ENCODE data around the gene DDX43. TPM values are rescaled to one million over a fixed set of nuclear protein-coding genes. Genes with fewer than 3 reads are reported as not detected.

The DDX43 gene
- polyA plus RNA-seq (not detected in 2 replicates), polyA minus RNA-seq (not detected in 2 replicates)

GRCh38 chr6:73394577-73395354 lies at the start of gene DDX43:
Gene DDX43 (plus strand): TSS chr6:73394828. CDS start chr6:73394906, 78 bp downstream.
- no peaks in the 10 kb centered on the region for H3K9me2 ChIP-seq (ENCODE audit: insufficient read depth, low read length)
- no peak within 1 kb of the TSS for H2AFZ ChIP-seq (ENCODE audit: low read depth, low read length)
- H3K36me3 ChIP-seq (ENCODE audit: insufficient read depth, low read length), result no peaks in the 10 kb centered on the region
- H3F3A ChIP-seq (ENCODE audit: insufficient read depth, low read length, poor library complexity, severe bottlenecking), result no peaks in the 10 kb centered on the region
- no peaks in the 10 kb centered on the region for H3K9me3 ChIP-seq (ENCODE audit: low read length)
- H3K9ac ChIP-seq (ENCODE audit: low read length), result no peak within 1 kb of the TSS
- no peak for TF ChIP-seq TAF1 (IDR thresholded peaks at IDR 0.05; ENCODE audit: low read depth)
- no peak for TF ChIP-seq POLR2AphosphoS5 (IDR thresholded peaks at IDR 0.05)
- TF ChIP-seq SMC3 (conservative IDR thresholded peaks at IDR 0.05; ENCODE audit: poor library complexity), result no peak
- TF ChIP-seq, protein P1, sequence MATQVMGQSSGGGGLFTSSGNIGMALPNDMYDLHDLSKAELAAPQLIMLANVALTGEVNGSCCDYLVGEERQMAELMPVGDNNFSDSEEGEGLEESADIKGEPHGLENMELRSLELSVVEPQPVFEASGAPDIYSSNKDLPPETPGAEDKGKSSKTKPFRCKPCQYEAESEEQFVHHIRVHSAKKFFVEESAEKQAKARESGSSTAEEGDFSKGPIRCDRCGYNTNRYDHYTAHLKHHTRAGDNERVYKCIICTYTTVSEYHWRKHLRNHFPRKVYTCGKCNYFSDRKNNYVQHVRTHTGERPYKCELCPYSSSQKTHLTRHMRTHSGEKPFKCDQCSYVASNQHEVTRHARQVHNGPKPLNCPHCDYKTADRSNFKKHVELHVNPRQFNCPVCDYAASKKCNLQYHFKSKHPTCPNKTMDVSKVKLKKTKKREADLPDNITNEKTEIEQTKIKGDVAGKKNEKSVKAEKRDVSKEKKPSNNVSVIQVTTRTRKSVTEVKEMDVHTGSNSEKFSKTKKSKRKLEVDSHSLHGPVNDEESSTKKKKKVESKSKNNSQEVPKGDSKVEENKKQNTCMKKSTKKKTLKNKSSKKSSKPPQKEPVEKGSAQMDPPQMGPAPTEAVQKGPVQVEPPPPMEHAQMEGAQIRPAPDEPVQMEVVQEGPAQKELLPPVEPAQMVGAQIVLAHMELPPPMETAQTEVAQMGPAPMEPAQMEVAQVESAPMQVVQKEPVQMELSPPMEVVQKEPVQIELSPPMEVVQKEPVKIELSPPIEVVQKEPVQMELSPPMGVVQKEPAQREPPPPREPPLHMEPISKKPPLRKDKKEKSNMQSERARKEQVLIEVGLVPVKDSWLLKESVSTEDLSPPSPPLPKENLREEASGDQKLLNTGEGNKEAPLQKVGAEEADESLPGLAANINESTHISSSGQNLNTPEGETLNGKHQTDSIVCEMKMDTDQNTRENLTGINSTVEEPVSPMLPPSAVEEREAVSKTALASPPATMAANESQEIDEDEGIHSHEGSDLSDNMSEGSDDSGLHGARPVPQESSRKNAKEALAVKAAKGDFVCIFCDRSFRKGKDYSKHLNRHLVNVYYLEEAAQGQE (IDR thresholded peaks at IDR 0.05; ENCODE audit: borderline replicate concordance), result no peak
- TF ChIP-seq CTCF (IDR thresholded peaks at IDR 0.05; ENCODE audit: poor library complexity, severe bottlenecking), result no peak
- no peak for TF ChIP-seq RAD21 (conservative IDR thresholded peaks at IDR 0.05)
- TF ChIP-seq MXI1 (conservative IDR thresholded peaks at IDR 0.05; ENCODE audit: poor library complexity, severe bottlenecking), result no peak
- TF ChIP-seq EP300 (conservative IDR thresholded peaks at IDR 0.05; ENCODE audit: poor library complexity, severe bottlenecking), result no peak
- no peak for TF ChIP-seq EZH2 (IDR thresholded peaks at IDR 0.05; ENCODE audit: borderline replicate concordance, insufficient read depth, low read length, poor library complexity, severe bottlenecking)
- no peak within 1 kb of the TSS for H3K4me2 ChIP-seq (ENCODE audit: low read length)
- H3K4me3 ChIP-seq (ENCODE audit: low read length), result no peak within 1 kb of the TSS
- no peak within 1 kb of the TSS for H3K27ac ChIP-seq (ENCODE audit: low read length)
- H4K20me1 ChIP-seq (ENCODE audit: insufficient read depth), result no peaks in the 10 kb centered on the region
- H3K27me3 ChIP-seq (ENCODE audit: insufficient read depth, low read depth, low read length), result no peaks in the 10 kb centered on the region
- H3K79me2 ChIP-seq (replicated peaks; ENCODE audit: insufficient read depth, low read length), result no peaks in the 10 kb centered on the region

- Histone ChIP-seq H3K27ac (ENCODE audit: low read length) (no peak overlapping the region), H3K9ac (ENCODE audit: low read length) (no peak overlapping the region), H3K36me3 (ENCODE audit: insufficient read depth, low read length) (no peaks in the 10 kb centered on the region), H3K27me3 (ENCODE audit: insufficient read depth, low read depth, low read length) (no peaks in the 10 kb centered on the region), H4K20me1 (ENCODE audit: insufficient read depth) (no peaks in the 10 kb centered on the region), H2AFZ (ENCODE audit: low read depth, low read length) (no peak overlapping the region), H3K4me2 (ENCODE audit: low read length) (no peak overlapping the region), H3F3A (ENCODE audit: insufficient read depth, low read length, poor library complexity, severe bottlenecking) (no peaks in the 10 kb centered on the region), H3K9me2 (ENCODE audit: insufficient read depth, low read length) (no peaks in the 10 kb centered on the region), H3K4me3 (ENCODE audit: low read length) (no peak overlapping the region), H3K9me3 (ENCODE audit: low read length) (no peaks in the 10 kb centered on the region), H3K79me2 (replicated peaks; ENCODE audit: insufficient read depth, low read length) (no peaks in the 10 kb centered on the region)
- TF ChIP-seq, protein P1 (IDR thresholded peaks at IDR 0.05; ENCODE audit: borderline replicate concordance), result no peak
- TF ChIP-seq CTCF (IDR thresholded peaks at IDR 0.05; ENCODE audit: poor library complexity, severe bottlenecking) (no peak), EP300 (conservative IDR thresholded peaks at IDR 0.05; ENCODE audit: poor library complexity, severe bottlenecking) (no peak), SMC3 (conservative IDR thresholded peaks at IDR 0.05; ENCODE audit: poor library complexity) (no peak), POLR2AphosphoS5 (IDR thresholded peaks at IDR 0.05) (no peak), MXI1 (conservative IDR thresholded peaks at IDR 0.05; ENCODE audit: poor library complexity, severe bottlenecking) (no peak), RAD21 (conservative IDR thresholded peaks at IDR 0.05) (no peak), EZH2 (IDR thresholded peaks at IDR 0.05; ENCODE audit: borderline replicate concordance, insufficient read depth, low read length, poor library complexity, severe bottlenecking) (no peak), TAF1 (IDR thresholded peaks at IDR 0.05; ENCODE audit: low read depth) (no peak)
Measured at GRCh38 chr6:73348550-73349204, 46.0 kb upstream of the DDX43 start.
